ENCODE measurements around the gene SLC17A3. TPM values are rescaled to one million over a fixed set of nuclear protein-coding genes. Genes with fewer than 3 reads are reported as not detected.

SLC17A3 gene
- total RNA-seq, 1 experiment from 2014 or later, result not detected

DNA sequence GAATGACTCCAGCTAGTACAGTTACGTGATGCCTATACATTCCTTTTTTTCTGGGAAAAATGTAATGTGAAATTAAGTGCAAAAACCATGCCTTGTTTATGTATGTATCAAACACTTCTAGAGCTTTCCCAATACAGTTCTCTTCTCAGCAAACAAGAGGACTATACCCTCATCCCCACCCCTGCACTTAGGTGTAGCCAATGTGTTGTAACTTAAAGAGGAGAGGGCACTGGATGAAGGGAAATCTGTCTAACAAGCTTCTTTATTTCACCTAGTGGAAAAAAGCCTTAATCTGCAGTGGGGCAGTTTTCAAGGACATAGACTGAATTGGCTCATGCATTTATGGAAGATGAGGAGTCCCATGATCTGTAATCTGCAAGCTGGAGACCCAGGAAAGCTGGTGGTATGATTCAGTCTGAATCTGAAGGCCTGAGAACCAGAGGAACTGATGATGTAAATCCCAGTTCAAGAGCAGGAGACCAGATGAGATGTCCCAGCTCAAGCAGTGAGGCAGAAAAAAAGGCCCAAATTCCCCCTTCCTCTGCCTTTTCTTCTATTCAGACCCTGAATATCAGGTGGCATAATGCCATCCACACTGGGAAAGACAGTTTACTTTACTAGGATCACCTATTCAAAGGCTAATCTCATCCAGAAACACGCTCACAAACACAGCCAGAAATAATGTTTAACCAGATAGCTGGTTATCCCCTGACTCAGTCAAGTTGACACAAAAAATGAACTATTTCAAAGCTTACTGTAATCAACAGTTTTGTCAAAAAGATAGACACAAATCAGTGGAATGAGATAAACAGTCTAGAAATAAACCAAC, 25.8 kb upstream of the SLC17A3 start (continued):
- TF ChIP-seq ELF1 (IDR thresholded peaks at IDR 0.05; ENCODE audit: borderline replicate concordance, low read depth) (no peak), POLR2A (IDR thresholded peaks at IDR 0.05; ENCODE audit: borderline replicate concordance, extremely low read depth, insufficient read depth, insufficient read length) (no peak), ZBTB33 (IDR thresholded peaks at IDR 0.05; ENCODE audit: extremely low read depth, insufficient replicate concordance, low read length) (no peak), SP1 (IDR thresholded peaks at IDR 0.05; ENCODE audit: low read depth) (no peak), ZFX (IDR thresholded peaks at IDR 0.05) (no peak), SIN3A (IDR thresholded peaks at IDR 0.05; ENCODE audit: low read depth) (no peak), JUND (IDR thresholded peaks at IDR 0.05) (no peak), YY1 (IDR thresholded peaks at IDR 0.05; ENCODE audit: extremely low read depth, insufficient replicate concordance, low read depth, low read length) (no peak)
- TF ChIP-seq, protein P1, sequence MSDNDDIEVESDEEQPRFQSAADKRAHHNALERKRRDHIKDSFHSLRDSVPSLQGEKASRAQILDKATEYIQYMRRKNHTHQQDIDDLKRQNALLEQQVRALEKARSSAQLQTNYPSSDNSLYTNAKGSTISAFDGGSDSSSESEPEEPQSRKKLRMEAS (IDR thresholded peaks at IDR 0.05), result no peak

DNA sequence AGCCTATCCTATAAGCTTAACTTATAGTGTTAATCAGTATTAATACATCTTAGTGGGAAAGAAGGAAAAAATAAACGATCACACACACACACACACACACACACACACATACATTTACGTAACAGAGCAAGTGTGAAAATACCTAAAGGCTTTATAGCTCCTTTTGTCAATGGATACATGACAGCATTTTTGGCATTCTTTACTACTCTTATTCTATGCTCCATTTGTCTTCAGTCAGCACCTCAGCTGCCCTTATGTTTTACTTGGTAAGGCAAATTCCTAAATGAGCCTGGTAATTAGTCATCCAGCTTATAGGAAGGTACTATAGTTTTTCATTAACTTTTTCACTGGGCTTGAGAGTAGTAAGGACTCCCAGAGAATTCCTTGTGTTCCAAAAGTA, 25.1 kb upstream of the SLC17A3 start:
- Histone ChIP-seq H3K9ac (ENCODE audit: low read length) (no peak overlapping the region), H2AFZ (ENCODE audit: low read depth, low read length, poor library complexity, severe bottlenecking) (no peak overlapping the region), H3K27me3 (ENCODE audit: insufficient read depth, low read length) (no peaks in the 10 kb centered on the region), H3K27ac (ENCODE audit: low read depth, low read length) (no peak overlapping the region), H3K36me3 (ENCODE audit: control insufficient read depth in 1 of 2, insufficient read depth in 2 of 2, low read length in 2 of 2) (no peaks in the 10 kb centered on the region), H3K4me1 (ENCODE audit: control insufficient read depth in 1 of 2, insufficient read depth in 2 of 2, low read length in 2 of 2) (no peaks in the 10 kb centered on the region), H3K9me2 (ENCODE audit: insufficient read depth) (no peaks in the 10 kb centered on the region), H3K9me3 (ENCODE audit: control insufficient read depth in 1 of 2, insufficient read depth in 1 of 2, low read depth in 1 of 2, low read length in 2 of 2) (no peaks in the 10 kb centered on the region), H3K79me2 (ENCODE audit: insufficient read depth, low read length) (no peaks in the 10 kb centered on the region), H4K20me1 (ENCODE audit: insufficient read depth) (no peaks in the 10 kb centered on the region), H3K4me3 (replicated peaks in 1 of 2; ENCODE audit: low read depth in 1 of 2, low read length in 2 of 2) (no peak overlapping the region), H3K4me2 (ENCODE audit: low read length) (no peak overlapping the region)
- intact Hi-C loops (cut with micrococcal nuclease), result no loop called here
- RAD21 ChIA-PET (ENCODE audit: low non-redundant PET in 1 of 2, low total read pairs in 2 of 2, uncharacterized antibody in 2 of 2, unreplicated experiment in 2 of 2), result no interaction called here
- DNase-seq (ENCODE audit: low read depth, low spot score) (no peak), ATAC-seq (no peak)
- no TSS peak for BruUV-seq (replicated peaks)
- CTCF ChIA-PET, result interaction anchor here (1.2 kb wide), 1 partner anchor 17 kb away, joined by 3 read pairs; no protein-coding TSS in a partner anchor
- POLR2A ChIA-PET, result interaction anchor here (0.9 to 1.3 kb wide), 2 partner anchors 11 to 121 kb away, joined by 3 read pairs; a partner anchor contains a TSS
- TF ChIP-seq ZFX (IDR thresholded peaks at IDR 0.05) (no peak), TCF7L2 (IDR thresholded peaks at IDR 0.05; ENCODE audit: borderline replicate concordance, extremely low read depth, insufficient read depth, insufficient read length) (no peak), ATF3 (IDR thresholded peaks at IDR 0.05) (no peak), EGR1 (IDR thresholded peaks at IDR 0.05; ENCODE audit: low read depth) (no peak), SP1 (IDR thresholded peaks at IDR 0.05; ENCODE audit: low read depth) (no peak), JUND (IDR thresholded peaks at IDR 0.05) (no peak), CEBPB (IDR thresholded peaks at IDR 0.05; ENCODE audit: low read depth) (no peak), CBX3 (IDR thresholded peaks at IDR 0.05; ENCODE audit: low read depth) (no peak), ZNF274 (IDR thresholded peaks at IDR 0.05; ENCODE audit: low read depth, low read length) (no peak), SRF (IDR thresholded peaks at IDR 0.05; ENCODE audit: low read depth) (no peak), POLR2AphosphoS5 (IDR thresholded peaks at IDR 0.05; ENCODE audit: low read depth, low read length) (no peak), EZH2phosphoT487 (IDR thresholded peaks at IDR 0.05; ENCODE audit: borderline replicate concordance) (no peak), ELF1 (IDR thresholded peaks at IDR 0.05; ENCODE audit: borderline replicate concordance, low read depth) (no peak), YY1 (IDR thresholded peaks at IDR 0.05; ENCODE audit: extremely low read depth, insufficient replicate concordance, low read depth, low read length) (no peak), POLR2A (IDR thresholded peaks at IDR 0.05; ENCODE audit: borderline replicate concordance, extremely low read depth, insufficient read depth, insufficient read length) (no peak), RAD21 (IDR thresholded peaks at IDR 0.05; ENCODE audit: low read depth) (no peak)
- TF ChIP-seq, protein P1 (IDR thresholded peaks at IDR 0.05), result no peak
- TF ChIP-seq, protein P2, sequence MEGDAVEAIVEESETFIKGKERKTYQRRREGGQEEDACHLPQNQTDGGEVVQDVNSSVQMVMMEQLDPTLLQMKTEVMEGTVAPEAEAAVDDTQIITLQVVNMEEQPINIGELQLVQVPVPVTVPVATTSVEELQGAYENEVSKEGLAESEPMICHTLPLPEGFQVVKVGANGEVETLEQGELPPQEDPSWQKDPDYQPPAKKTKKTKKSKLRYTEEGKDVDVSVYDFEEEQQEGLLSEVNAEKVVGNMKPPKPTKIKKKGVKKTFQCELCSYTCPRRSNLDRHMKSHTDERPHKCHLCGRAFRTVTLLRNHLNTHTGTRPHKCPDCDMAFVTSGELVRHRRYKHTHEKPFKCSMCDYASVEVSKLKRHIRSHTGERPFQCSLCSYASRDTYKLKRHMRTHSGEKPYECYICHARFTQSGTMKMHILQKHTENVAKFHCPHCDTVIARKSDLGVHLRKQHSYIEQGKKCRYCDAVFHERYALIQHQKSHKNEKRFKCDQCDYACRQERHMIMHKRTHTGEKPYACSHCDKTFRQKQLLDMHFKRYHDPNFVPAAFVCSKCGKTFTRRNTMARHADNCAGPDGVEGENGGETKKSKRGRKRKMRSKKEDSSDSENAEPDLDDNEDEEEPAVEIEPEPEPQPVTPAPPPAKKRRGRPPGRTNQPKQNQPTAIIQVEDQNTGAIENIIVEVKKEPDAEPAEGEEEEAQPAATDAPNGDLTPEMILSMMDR (IDR thresholded peaks at IDR 0.05 in 2 of 3, conservative IDR thresholded peaks at IDR 0.05 in 1 of 3; ENCODE audit: borderline replicate concordance in 1 of 3, insufficient read depth in 1 of 3, low read depth in 2 of 3, low read length in 2 of 3), result no peak
